Activated T-helper 1 cell treated with anti-CD3 and anti-CD28 coated beads, Interleukin-2, amount 50 U/mL, for 16 hours (primary cell): ENCODE measurements around the gene NRG2.

Experiments
- DNase-seq, 2 donors: peaks; one replicate each; pipeline ENCODE4 v3.0.0-alpha.2; 2020; ENCODE audit warnings: low read depth in 1 of 2, low spot score in 1 of 2

The NRG2 gene

GRCh38 chr5:139951296-139951924 is 91.7 kb downstream of the NRG2 start:
- no peak for DNase-seq

- DNase-seq = no peak
Measured at GRCh38 chr5:139950436-139950835, 92.7 kb downstream of the NRG2 start.

GRCh38 chr5:139949710-139950109 is 93.4 kb downstream of the NRG2 start:
- DNase-seq = no peak

DNA sequence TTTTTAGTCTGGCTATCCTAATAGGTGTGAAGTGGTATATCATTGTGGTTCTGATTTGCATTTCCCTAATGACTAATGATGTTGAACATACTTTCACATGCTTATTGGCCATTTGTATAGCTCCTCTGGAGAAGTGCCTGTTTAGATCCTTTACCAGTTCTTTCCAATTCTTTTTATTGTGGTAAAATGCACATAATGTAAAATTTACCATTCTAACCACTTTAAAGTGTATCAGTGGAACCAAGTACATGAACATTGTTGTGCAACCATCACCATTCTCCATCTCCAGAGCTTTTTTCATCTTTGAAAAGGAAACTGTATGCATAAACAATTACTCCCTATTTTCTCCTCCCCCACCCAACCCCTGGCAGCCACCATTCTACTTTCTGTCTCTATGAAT is 95.4 kb downstream of the NRG2 start:
- DNase-seq = no peak

- DNase-seq = no peak
Measured at GRCh38 chr5:139946440-139946839, 96.7 kb downstream of the NRG2 start.

GRCh38 chr5:139946006-139946405 is 97.1 kb downstream of the NRG2 start:
- no peak for DNase-seq

DNA sequence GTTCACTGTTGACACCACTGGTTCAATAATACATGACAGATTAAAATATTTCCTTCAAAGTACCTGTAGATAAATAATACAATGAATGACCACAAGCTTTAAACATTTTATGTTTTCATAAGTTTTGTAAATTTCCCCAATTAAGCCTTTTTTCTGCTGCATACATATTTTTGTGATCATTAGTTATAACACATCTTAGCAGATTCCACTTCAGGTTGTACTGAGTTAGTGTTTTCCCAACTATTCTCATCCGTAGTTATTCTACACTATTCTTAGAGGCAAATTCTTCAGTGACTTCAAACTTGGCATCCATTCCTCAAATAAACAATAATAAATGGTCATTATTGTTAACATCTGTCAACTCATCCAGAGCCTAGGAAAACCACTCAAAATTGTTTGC is 100.9 kb downstream of the NRG2 start:
- no peak for DNase-seq

- DNase-seq = no peak
Measured at GRCh38 chr5:139930406-139930805, 112.7 kb downstream of the NRG2 start.

- DNase-seq = no peak
Measured at GRCh38 chr5:139926797-139927503, 116.1 kb downstream of the NRG2 start.

DNA sequence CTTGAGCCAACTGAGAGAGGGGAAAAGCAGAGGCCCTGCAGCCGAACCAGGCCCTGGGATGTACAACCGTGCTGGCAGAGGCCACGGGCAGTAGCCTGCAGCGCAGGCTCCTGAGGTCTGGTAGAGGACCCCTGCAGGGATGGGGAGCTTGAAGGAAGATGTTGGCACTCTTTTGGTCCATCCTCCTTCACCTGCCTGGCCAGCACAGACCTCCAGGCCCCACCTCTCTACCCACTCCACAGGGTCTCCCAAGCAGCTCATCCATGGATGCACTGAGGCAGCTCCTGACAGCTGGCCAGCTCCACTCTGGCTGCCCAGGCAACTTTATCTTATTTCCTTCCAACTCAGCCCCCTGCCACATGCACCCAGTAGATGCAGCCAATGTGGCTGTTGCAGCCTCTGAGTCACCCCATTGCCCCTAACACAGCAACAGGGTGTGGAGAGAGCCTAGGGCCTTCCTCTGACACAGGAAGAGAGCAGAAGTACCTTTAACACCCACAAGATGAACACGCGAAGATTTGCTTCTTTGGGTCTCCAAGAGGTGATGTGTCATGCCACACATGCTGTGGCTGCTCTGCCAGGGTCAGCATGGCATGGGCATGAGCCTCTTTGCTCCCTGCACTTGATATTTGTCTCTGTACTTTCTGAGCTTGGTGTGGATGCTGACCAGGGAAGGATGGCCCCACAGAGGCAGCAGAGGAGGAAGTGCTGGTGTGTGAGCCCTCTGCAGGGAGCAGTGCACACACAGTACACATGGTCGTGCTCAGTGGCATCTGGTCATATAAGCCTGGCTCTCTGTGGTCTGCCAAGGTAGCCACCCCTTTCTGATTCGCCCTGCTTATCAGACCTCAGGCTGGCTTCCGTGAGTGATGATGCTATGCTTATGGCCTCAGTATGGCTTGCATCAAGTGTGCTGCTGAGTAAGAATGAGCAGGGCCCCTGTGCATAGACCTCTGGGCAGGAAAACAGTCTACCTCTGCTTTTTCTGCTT is 117.2 kb downstream of the NRG2 start:
- DNase-seq = no peak

DNA sequence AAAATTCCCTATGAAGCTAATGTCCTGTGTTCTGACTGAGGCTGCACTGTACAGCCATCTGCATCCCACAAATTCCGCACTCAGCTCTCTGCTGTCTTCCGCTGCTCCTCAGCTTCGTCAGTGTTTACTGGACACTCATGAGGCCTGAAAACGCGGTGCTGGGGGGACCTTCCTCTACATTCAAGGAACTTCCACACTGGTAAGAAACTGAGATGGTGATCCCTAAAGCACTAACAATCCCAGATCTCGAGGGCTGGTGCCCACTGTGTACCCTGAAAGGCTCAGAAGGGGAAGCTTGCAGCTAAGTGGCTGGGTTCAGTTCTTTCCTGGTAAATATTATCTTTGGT is 117.9 kb downstream of the NRG2 start:
- DNase-seq = no peak

DNA sequence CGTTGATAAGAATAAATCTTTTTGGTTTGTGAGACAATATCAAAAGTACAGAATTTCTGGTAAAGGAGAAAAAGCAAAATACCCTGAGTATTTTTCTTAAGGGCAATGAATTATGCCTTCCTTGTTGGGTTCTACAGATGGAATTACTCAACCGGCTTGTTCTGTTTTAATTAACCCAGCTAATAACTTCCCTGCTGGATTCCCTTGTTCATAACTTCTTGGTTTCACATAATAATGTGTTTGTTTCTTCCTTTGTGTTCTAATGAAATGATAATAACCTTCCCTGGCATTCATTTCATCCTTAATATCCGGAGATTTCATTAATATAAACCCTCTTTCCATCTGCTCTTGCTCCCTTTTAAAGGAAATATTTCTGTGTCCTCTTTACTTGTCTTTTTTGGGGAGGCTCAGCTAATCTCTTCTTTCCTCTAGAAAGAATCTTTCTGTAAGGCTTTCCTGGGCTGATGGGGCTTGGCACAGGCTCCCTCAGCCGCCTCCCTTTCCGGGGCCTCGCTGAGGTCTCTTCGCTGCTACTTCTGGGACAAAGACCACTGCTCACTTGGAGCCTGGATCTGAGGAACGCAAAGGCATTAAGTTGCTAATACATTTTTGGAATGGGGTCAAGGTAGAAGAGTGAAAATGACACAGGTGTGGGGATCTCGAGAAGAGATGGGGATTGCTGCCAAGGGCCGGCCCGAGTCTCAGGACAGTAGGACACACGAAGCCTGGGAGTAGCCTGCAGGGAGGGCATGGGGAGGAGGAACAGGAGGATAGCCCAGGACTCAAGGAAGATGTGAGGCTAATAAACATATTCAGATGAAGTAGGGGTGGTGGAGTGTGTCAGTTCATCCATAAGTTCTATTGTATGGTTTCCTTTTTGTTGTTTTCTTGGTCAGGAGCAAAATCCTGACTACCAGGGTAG is 118.5 kb downstream of the NRG2 start:
- DNase-seq = no peak

- DNase-seq = no peak
Measured at GRCh38 chr5:139919308-139919707, 123.8 kb downstream of the NRG2 start.

- no peak for DNase-seq
Measured at GRCh38 chr5:139915834-139916233, 127.3 kb downstream of the NRG2 start.

GRCh38 chr5:139915266-139915665 is 127.8 kb downstream of the NRG2 start:
- no peak for DNase-seq

- DNase-seq = no peak
Measured at GRCh38 chr5:139914218-139914807, 128.8 kb downstream of the NRG2 start.

DNA sequence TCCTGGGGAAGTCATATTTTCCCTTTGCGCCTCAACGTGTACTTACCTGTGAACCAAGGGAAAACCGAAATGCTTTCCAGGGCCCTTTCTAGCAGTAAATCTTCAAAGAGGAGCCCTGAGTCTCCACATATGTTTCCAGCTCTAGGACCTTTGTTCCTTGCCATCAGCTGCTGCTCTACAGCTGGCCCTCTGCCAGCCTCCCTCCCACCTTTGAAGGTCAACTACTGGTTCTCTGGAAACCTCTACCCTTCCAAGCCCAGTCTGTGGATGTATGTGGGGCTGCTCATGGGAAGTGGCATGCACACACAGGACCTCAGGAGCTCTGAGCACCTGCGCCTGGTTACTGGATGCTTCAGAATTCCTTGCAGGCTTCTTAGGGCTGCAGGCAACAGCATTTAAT is 130.3 kb downstream of the NRG2 start:
- no peak for DNase-seq

DNA sequence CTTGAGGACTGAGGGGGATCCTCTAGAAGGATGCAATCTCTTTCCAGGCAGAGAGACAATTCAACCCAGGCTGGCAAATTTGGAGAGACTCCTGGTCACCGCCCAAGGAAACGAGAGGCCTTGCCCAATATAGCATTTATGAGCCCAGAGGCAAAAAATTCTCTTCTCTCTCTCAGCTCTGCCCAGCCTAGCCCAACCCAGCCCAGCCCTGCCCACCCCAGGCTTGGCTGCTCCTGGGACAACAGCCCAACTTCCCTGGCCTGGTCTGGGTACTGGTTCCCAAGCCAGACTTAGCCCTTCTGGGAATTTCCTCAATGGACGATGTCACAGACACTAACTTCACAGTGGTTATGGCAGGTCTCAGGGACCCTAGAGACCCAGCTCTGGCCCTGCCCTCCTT is 130.9 kb downstream of the NRG2 start:
- no peak for DNase-seq

- DNase-seq = no peak
Measured at GRCh38 chr5:139911425-139912120, 131.5 kb downstream of the NRG2 start.

DNA sequence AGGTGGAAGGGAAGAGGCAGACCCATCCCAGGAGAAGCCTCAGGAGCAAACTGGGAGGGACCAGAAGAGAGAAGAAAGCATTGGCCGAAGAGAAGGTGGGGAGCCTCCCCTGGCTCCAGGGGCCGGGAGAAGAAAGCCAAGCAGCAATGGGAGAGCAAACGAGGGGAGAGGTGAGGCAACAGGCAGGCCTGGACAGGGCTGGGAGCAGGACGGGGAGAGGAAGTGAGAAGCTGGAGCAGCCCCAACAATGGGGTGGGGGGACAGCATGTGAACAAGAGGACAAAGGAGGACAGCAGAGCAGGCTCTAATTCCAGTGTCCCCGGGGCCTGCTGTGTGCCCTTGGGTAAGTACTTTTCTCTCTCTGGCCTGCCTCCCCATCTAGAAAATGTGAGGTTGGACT is 132.2 kb downstream of the NRG2 start:
- DNase-seq = no peak
